Measurements from ENCODE around the gene DKK1.

Gene DKK1

GRCh38 chr10:52316001-52316400 is 1.9 kb downstream of the DKK1 start:
- H3K27ac ChIP-seq (ENCODE audit: insufficient read depth, low read length, poor library complexity, severe bottlenecking) = no peak overlapping the region
- no peaks in the 10 kb centered on the region for H3K36me3 ChIP-seq (ENCODE audit: control insufficient read depth, insufficient read depth, low read length)
- H3K9me3 ChIP-seq (ENCODE audit: control insufficient read depth, low read length) = no peaks in the 10 kb centered on the region
- no peaks in the 10 kb centered on the region for H3K4me1 ChIP-seq (ENCODE audit: control insufficient read depth, insufficient read depth, low read length, poor library complexity, severe bottlenecking)
- DNase-seq = no peak
- no peaks in the 10 kb centered on the region for H3K27me3 ChIP-seq (replicated peaks; ENCODE audit: control insufficient read depth, insufficient read depth, low read length, poor library complexity, severe bottlenecking)
- no peak overlapping the region for H3K4me3 ChIP-seq (ENCODE audit: insufficient read depth, low read depth, low read length, poor library complexity, severe bottlenecking)

GRCh38 chr10:52316500-52316899 is 2.4 kb downstream of the DKK1 start:
- Histone ChIP-seq H3K27me3 (replicated peaks; ENCODE audit: control insufficient read depth, insufficient read depth, low read length, poor library complexity, severe bottlenecking) (no peaks in the 10 kb centered on the region), H3K27ac (ENCODE audit: insufficient read depth, low read length, poor library complexity, severe bottlenecking) (no peak overlapping the region), H3K4me3 (ENCODE audit: insufficient read depth, low read depth, low read length, poor library complexity, severe bottlenecking) (no peak overlapping the region), H3K4me1 (ENCODE audit: control insufficient read depth, insufficient read depth, low read length, poor library complexity, severe bottlenecking) (no peaks in the 10 kb centered on the region), H3K36me3 (ENCODE audit: control insufficient read depth, insufficient read depth, low read length) (no peaks in the 10 kb centered on the region), H3K9me3 (ENCODE audit: control insufficient read depth, low read length) (no peaks in the 10 kb centered on the region)
- no peak for DNase-seq

DNA sequence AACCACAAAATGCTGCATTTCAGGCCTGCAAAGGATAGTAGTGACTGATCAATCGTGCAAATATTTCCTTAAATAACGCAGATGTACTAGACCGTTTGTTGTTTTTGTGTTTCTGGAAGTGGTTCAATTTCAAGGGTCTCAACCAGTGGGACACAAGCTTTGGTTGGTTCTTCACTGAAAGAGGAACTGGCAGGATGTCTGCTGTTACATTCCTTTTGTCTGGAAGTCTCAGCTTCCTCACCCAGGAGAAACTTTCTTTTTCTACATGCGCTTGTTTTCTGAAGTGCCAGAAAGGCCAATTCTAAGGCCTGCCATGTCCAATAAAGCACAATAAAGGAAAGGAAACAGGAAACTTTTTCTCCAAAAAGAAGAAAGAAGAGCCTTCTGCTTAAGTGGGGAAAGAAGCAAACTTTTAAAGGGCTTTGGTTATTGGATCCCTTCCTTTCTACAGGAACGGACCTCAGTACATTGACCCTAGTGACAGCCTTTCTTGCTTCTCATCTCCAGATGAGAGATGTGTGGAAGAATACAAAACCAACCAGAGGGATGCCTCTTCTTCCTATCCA is 4.1 kb downstream of the DKK1 start:
- no peak overlapping the region for H3K27ac ChIP-seq (ENCODE audit: insufficient read depth, low read length, poor library complexity, severe bottlenecking)
- H3K4me1 ChIP-seq (ENCODE audit: control insufficient read depth, insufficient read depth, low read length, poor library complexity, severe bottlenecking) = no peaks in the 10 kb centered on the region
- H3K27me3 ChIP-seq (replicated peaks; ENCODE audit: control insufficient read depth, insufficient read depth, low read length, poor library complexity, severe bottlenecking) = no peaks in the 10 kb centered on the region
- no peak overlapping the region for H3K4me3 ChIP-seq (ENCODE audit: insufficient read depth, low read depth, low read length, poor library complexity, severe bottlenecking)
- no peaks in the 10 kb centered on the region for H3K36me3 ChIP-seq (ENCODE audit: control insufficient read depth, insufficient read depth, low read length)
- DNase-seq = no peak
- no peaks in the 10 kb centered on the region for H3K9me3 ChIP-seq (ENCODE audit: control insufficient read depth, low read length)

DNA sequence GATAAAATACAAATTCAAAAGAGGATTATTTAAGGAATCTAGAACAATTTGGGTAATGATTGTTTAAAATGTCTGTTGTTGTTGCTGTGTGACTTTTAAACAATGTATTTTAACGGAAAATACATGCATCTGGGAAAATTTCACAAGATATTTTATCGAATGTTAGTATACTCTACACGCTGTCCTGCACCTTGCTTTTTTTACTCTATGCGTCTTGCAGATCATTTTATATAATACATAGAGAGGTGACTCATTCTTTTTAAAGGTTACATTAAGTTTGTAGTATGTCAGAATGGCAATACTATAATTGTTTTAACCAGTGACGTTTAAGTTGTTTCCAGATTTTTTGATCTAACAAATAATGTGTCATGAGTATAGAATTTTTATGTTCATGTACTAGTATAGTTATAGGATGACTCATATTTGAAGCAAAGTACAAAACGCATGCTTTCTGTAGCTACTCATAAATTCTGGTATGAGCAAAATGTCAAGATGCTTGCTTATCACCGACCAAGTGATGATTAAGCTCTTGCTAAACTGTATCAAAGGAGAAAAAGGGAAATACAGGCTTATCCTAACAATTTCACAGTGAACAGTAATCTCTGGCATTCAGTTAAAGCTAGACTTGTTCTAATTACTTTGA is 4.9 kb downstream of the DKK1 start:
- no peaks in the 10 kb centered on the region for H3K4me1 ChIP-seq (ENCODE audit: control insufficient read depth, insufficient read depth, low read length, poor library complexity, severe bottlenecking)
- H3K36me3 ChIP-seq (ENCODE audit: control insufficient read depth, insufficient read depth, low read length) = no peaks in the 10 kb centered on the region
- no peak overlapping the region for H3K4me3 ChIP-seq (ENCODE audit: insufficient read depth, low read depth, low read length, poor library complexity, severe bottlenecking)
- H3K9me3 ChIP-seq (ENCODE audit: control insufficient read depth, low read length) = no peaks in the 10 kb centered on the region
- H3K27me3 ChIP-seq (replicated peaks; ENCODE audit: control insufficient read depth, insufficient read depth, low read length, poor library complexity, severe bottlenecking) = no peaks in the 10 kb centered on the region
- no peak for DNase-seq
- no peak overlapping the region for H3K27ac ChIP-seq (ENCODE audit: insufficient read depth, low read length, poor library complexity, severe bottlenecking)

DNA sequence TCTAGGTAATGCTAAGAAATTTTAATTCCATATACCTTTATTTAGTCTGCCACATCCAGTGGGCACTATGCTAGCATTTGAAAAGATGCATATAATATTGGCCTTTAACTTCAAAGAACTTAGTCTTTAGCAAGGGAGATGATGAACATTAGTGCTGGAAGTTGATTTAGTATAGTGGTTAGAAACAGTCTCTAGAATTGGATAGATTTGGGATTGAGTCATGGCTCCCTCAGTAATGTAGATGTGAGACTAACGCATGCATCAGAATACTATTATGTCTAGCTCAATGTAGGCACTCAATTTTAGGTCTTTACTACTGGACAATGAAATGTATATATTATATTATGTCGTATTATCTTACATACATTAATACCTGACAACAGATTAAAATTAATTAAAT is 5.8 kb downstream of the DKK1 start:
- Histone ChIP-seq H3K27ac (ENCODE audit: insufficient read depth, low read length, poor library complexity, severe bottlenecking) (no peak overlapping the region), H3K27me3 (replicated peaks; ENCODE audit: control insufficient read depth, insufficient read depth, low read length, poor library complexity, severe bottlenecking) (no peaks in the 10 kb centered on the region), H3K9me3 (ENCODE audit: control insufficient read depth, low read length) (no peaks in the 10 kb centered on the region), H3K36me3 (ENCODE audit: control insufficient read depth, insufficient read depth, low read length) (no peaks in the 10 kb centered on the region), H3K4me1 (ENCODE audit: control insufficient read depth, insufficient read depth, low read length, poor library complexity, severe bottlenecking) (no peaks in the 10 kb centered on the region), H3K4me3 (ENCODE audit: insufficient read depth, low read depth, low read length, poor library complexity, severe bottlenecking) (no peak overlapping the region)
- DNase-seq = no peak

GRCh38 chr10:52322323-52322722 is 8.2 kb downstream of the DKK1 start:
- H3K4me1 ChIP-seq (ENCODE audit: control insufficient read depth, insufficient read depth, low read length, poor library complexity, severe bottlenecking) = no peaks in the 10 kb centered on the region
- no peaks in the 10 kb centered on the region for H3K27me3 ChIP-seq (replicated peaks; ENCODE audit: control insufficient read depth, insufficient read depth, low read length, poor library complexity, severe bottlenecking)
- no peaks in the 10 kb centered on the region for H3K36me3 ChIP-seq (ENCODE audit: control insufficient read depth, insufficient read depth, low read length)
- DNase-seq = no peak
- H3K4me3 ChIP-seq (ENCODE audit: insufficient read depth, low read depth, low read length, poor library complexity, severe bottlenecking) = no peak overlapping the region
- no peak overlapping the region for H3K27ac ChIP-seq (ENCODE audit: insufficient read depth, low read length, poor library complexity, severe bottlenecking)
- H3K9me3 ChIP-seq (ENCODE audit: control insufficient read depth, low read length) = no peaks in the 10 kb centered on the region

DNA sequence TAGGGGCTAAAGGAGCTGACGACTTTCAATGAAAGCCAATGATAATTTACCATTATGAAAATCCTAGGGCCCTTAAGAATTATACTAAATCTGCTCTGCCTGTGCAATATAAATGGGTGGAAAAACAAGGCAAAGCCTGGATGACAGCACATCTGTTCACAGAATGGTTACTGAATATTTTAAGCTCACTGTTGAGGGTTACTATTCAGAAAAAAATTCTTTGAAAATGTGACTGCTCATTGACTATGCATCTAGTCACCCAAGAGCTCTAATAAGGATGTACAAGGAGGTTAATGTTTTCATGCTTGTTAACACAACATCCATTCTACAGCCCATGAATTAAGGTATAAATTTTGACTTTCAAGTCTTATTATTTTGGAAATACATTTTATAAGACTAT is 8.9 kb downstream of the DKK1 start:
- no peak overlapping the region for H3K27ac ChIP-seq (ENCODE audit: insufficient read depth, low read length, poor library complexity, severe bottlenecking)
- H3K27me3 ChIP-seq (replicated peaks; ENCODE audit: control insufficient read depth, insufficient read depth, low read length, poor library complexity, severe bottlenecking) = no peaks in the 10 kb centered on the region

GRCh38 chr10:52326382-52326781 is 12.3 kb downstream of the DKK1 start:
- H3K27ac ChIP-seq (ENCODE audit: insufficient read depth, low read length, poor library complexity, severe bottlenecking) = no peak overlapping the region
- no peak overlapping the region for H3K4me3 ChIP-seq (ENCODE audit: insufficient read depth, low read depth, low read length, poor library complexity, severe bottlenecking)
- H3K36me3 ChIP-seq (ENCODE audit: control insufficient read depth, insufficient read depth, low read length) = no peaks in the 10 kb centered on the region
- H3K27me3 ChIP-seq (replicated peaks; ENCODE audit: control insufficient read depth, insufficient read depth, low read length, poor library complexity, severe bottlenecking) = no peaks in the 10 kb centered on the region
- no peak for DNase-seq
- H3K4me1 ChIP-seq (ENCODE audit: control insufficient read depth, insufficient read depth, low read length, poor library complexity, severe bottlenecking) = no peaks in the 10 kb centered on the region
- H3K9me3 ChIP-seq (ENCODE audit: control insufficient read depth, low read length) = no peaks in the 10 kb centered on the region

More for the DNA sequence above, 8.9 kb downstream of the DKK1 start:
- DNase-seq = no peak
- no peak overlapping the region for H3K4me3 ChIP-seq (ENCODE audit: insufficient read depth, low read depth, low read length, poor library complexity, severe bottlenecking)
- no peaks in the 10 kb centered on the region for H3K4me1 ChIP-seq (ENCODE audit: control insufficient read depth, insufficient read depth, low read length, poor library complexity, severe bottlenecking)
- H3K36me3 ChIP-seq (ENCODE audit: control insufficient read depth, insufficient read depth, low read length) = no peaks in the 10 kb centered on the region
- no peaks in the 10 kb centered on the region for H3K9me3 ChIP-seq (ENCODE audit: control insufficient read depth, low read length)

DNA sequence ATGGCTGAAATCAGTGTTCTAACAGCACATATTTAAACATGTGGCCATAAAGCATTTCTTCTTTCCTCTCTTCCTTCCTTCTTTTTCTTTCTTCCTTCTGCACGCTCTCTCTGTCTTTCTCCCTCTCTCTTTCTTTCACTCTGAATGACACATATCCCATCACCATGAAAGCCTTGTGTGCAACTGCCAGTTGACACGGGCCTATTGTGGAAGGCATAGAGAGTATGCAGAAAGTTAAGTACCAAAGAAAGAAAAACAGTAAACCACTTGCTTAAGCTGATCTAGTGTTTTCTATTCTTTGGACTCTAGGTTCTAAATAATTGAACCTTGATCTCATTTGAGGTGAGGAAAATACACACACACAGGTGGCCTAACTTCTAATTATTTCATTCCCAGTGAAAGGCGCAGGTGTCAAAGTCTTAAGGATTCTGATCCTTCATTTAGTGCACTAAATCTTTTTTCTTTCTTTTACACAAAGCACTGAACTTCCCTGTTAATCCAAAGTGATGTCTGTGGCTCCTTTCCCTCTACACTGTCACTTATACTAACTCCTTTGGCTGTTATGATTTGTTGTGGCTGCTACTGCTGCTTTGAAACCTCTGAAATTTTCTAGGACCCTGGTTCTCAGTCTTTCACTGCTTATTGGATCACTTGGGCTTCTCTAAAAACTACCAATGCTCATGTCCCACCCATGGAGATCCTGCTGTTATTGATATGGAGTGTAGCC is 17.7 kb downstream of the DKK1 start:
- Histone ChIP-seq H3K27me3 (replicated peaks; ENCODE audit: control insufficient read depth, insufficient read depth, low read length, poor library complexity, severe bottlenecking) (no peaks in the 10 kb centered on the region), H3K36me3 (ENCODE audit: control insufficient read depth, insufficient read depth, low read length) (no peaks in the 10 kb centered on the region), H3K27ac (ENCODE audit: insufficient read depth, low read length, poor library complexity, severe bottlenecking) (no peak overlapping the region), H3K4me3 (ENCODE audit: insufficient read depth, low read depth, low read length, poor library complexity, severe bottlenecking) (no peak overlapping the region), H3K4me1 (ENCODE audit: control insufficient read depth, insufficient read depth, low read length, poor library complexity, severe bottlenecking) (no peaks in the 10 kb centered on the region), H3K9me3 (ENCODE audit: control insufficient read depth, low read length) (no peaks in the 10 kb centered on the region)
- no peak for DNase-seq

- no peaks in the 10 kb centered on the region for H3K9me3 ChIP-seq (ENCODE audit: control insufficient read depth, low read length)
- no peaks in the 10 kb centered on the region for H3K4me1 ChIP-seq (ENCODE audit: control insufficient read depth, insufficient read depth, low read length, poor library complexity, severe bottlenecking)
- H3K4me3 ChIP-seq (ENCODE audit: insufficient read depth, low read depth, low read length, poor library complexity, severe bottlenecking) = no peak overlapping the region
- DNase-seq = no peak
- no peaks in the 10 kb centered on the region for H3K36me3 ChIP-seq (ENCODE audit: control insufficient read depth, insufficient read depth, low read length)
- no peak overlapping the region for H3K27ac ChIP-seq (ENCODE audit: insufficient read depth, low read length, poor library complexity, severe bottlenecking)
- H3K27me3 ChIP-seq (replicated peaks; ENCODE audit: control insufficient read depth, insufficient read depth, low read length, poor library complexity, severe bottlenecking) = no peaks in the 10 kb centered on the region
Measured at GRCh38 chr10:52332815-52333214, 18.7 kb downstream of the DKK1 start.

All from effector memory CD4-positive, alpha-beta T cell (primary cell).